ENCODE measurements around the gene ALDH8A1. TPM values are rescaled to one million over a fixed set of nuclear protein-coding genes. Genes with fewer than 3 reads are reported as not detected.

Gene ALDH8A1
- polyA plus RNA-seq, 3 donors, result 0.77 TPM; not detected in 2

- Histone ChIP-seq H3K36me3 (replicated peaks in 1 of 2; ENCODE audit: control insufficient read depth in 1 of 2, insufficient read depth in 2 of 2, low read length in 2 of 2) (peaks cover 35 to 83% of the 10 kb centered on the region in 2 donors), H3K4me2 (replicated peaks; ENCODE audit: extremely low read depth, low read length, poor library complexity, severe bottlenecking) (no peak overlapping the region), H3K9ac (ENCODE audit: insufficient read depth, low read length, poor library complexity, severe bottlenecking) (no peak overlapping the region), H3K27ac (ENCODE audit: low read depth in 1 of 2, low read length in 2 of 2) (no peak overlapping the region), H3K79me2 (ENCODE audit: insufficient read depth, low read length) (no peaks in the 10 kb centered on the region), H3K9me3 (replicated peaks in 1 of 2; ENCODE audit: control insufficient read depth in 1 of 2, insufficient read depth in 1 of 2, low read length in 2 of 2) (no peaks in the 10 kb centered on the region), H3K27me3 (ENCODE audit: control insufficient read depth in 2 of 2, insufficient read depth in 2 of 2, low read length in 2 of 2) (no peaks in the 10 kb centered on the region), H2AFZ (ENCODE audit: insufficient read depth, low read depth, low read length, poor library complexity, severe bottlenecking) (no peak overlapping the region), H3K4me3 (replicated peaks in 1 of 3; ENCODE audit: low read depth in 2 of 3, low read length in 3 of 3) (no peak overlapping the region), H4K20me1 (ENCODE audit: insufficient read depth, low read length) (no peaks in the 10 kb centered on the region), H3K4me1 (ENCODE audit: control insufficient read depth in 1 of 2, insufficient read depth in 2 of 2, low read length in 2 of 2) (no peaks in the 10 kb centered on the region)
- Mint-ChIP-seq H3K36me3 (peaks cover 75 to 79% of the 10 kb centered on the region in 2 donors), H3K9me3 (peaks cover 0 to 4% (median 0%) of the 10 kb centered on the region in 7 donors), H3K4me1 (no peaks in the 10 kb centered on the region), H3K27ac (no peak overlapping the region), H3K4me3 (no peak overlapping the region), H3K27me3 (ENCODE audit: low read depth in 3 of 3) (no peaks in the 10 kb centered on the region)
- intact Hi-C loops (cut with micrococcal nuclease), result no loop called here
- no peak for TF ChIP-seq CTCF (IDR thresholded peaks at IDR 0.05)
- no peak for DNase-seq
- WGBS (ENCODE audit: insufficient coverage), result no CpG with 5 or more reads among the region's 1 CpG
Observed at GRCh38 chr6:134964451-134965203, 14.7 kb upstream of the ALDH8A1 start.

- Histone ChIP-seq H3K79me2 (ENCODE audit: insufficient read depth, low read length) (no peaks in the 10 kb centered on the region), H3K27ac (ENCODE audit: low read depth in 1 of 2, low read length in 2 of 2) (no peak overlapping the region), H3K4me3 (replicated peaks in 1 of 3; ENCODE audit: low read depth in 2 of 3, low read length in 3 of 3) (no peak overlapping the region), H3K27me3 (ENCODE audit: control insufficient read depth in 2 of 2, insufficient read depth in 2 of 2, low read length in 2 of 2) (no peaks in the 10 kb centered on the region), H3K4me2 (replicated peaks; ENCODE audit: extremely low read depth, low read length, poor library complexity, severe bottlenecking) (no peak overlapping the region), H3K4me1 (ENCODE audit: control insufficient read depth in 1 of 2, insufficient read depth in 2 of 2, low read length in 2 of 2) (no peaks in the 10 kb centered on the region), H2AFZ (ENCODE audit: insufficient read depth, low read depth, low read length, poor library complexity, severe bottlenecking) (no peak overlapping the region), H3K9me3 (replicated peaks in 1 of 2; ENCODE audit: control insufficient read depth in 1 of 2, insufficient read depth in 1 of 2, low read length in 2 of 2) (no peaks in the 10 kb centered on the region), H4K20me1 (ENCODE audit: insufficient read depth, low read length) (no peaks in the 10 kb centered on the region), H3K36me3 (replicated peaks in 1 of 2; ENCODE audit: control insufficient read depth in 1 of 2, insufficient read depth in 2 of 2, low read length in 2 of 2) (peaks cover 35 to 70% of the 10 kb centered on the region in 2 donors), H3K9ac (ENCODE audit: insufficient read depth, low read length, poor library complexity, severe bottlenecking) (no peak overlapping the region)
- no peak for TF ChIP-seq CTCF (IDR thresholded peaks at IDR 0.05)
- DNase-seq, result no peak
- Mint-ChIP-seq H3K36me3 (peaks cover 65 to 68% of the 10 kb centered on the region in 2 donors), H3K9me3 (peaks cover 0 to 4% (median 0%) of the 10 kb centered on the region in 7 donors), H3K4me1 (no peaks in the 10 kb centered on the region), H3K4me3 (no peak overlapping the region), H3K27ac (no peak overlapping the region), H3K27me3 (ENCODE audit: low read depth in 3 of 3) (no peaks in the 10 kb centered on the region)
- intact Hi-C loops (cut with micrococcal nuclease), result no loop called here
Observed at GRCh38 chr6:134962421-134962820, 12.5 kb upstream of the ALDH8A1 start.

All from CD14-positive monocyte (primary cell).